ENCODE measurements around the gene EPHB1. TPM values are rescaled to one million over a fixed set of nuclear protein-coding genes. Genes with fewer than 3 reads are reported as not detected.

Gene EPHB1
- total and polyA plus RNA-seq, 2 experiments from 2014 or later = 0.45 to 1.7 TPM

GRCh38 chr3:135172191-135172869 lies 377.3 kb downstream of the EPHB1 start:
- TF ChIP-seq CTCF (IDR thresholded peaks at IDR 0.05; ENCODE audit: low read depth, low read length) = no peak
- H3K27ac ChIP-seq = no peak overlapping the region
- H3K4me3 ChIP-seq = no peak overlapping the region
- peaks cover 19% of the 10 kb centered on the region for H3K4me1 ChIP-seq (ENCODE audit: low read depth)
- DNase-seq (ENCODE audit: low read depth in 1 of 2, low spot score in 1 of 2) = no peak
- no peaks in the 10 kb centered on the region for H3K9me3 ChIP-seq (ENCODE audit: low read depth)
- no peaks in the 10 kb centered on the region for H3K36me3 ChIP-seq
- H3K27me3 ChIP-seq = peaks cover 55% of the 10 kb centered on the region

DNA sequence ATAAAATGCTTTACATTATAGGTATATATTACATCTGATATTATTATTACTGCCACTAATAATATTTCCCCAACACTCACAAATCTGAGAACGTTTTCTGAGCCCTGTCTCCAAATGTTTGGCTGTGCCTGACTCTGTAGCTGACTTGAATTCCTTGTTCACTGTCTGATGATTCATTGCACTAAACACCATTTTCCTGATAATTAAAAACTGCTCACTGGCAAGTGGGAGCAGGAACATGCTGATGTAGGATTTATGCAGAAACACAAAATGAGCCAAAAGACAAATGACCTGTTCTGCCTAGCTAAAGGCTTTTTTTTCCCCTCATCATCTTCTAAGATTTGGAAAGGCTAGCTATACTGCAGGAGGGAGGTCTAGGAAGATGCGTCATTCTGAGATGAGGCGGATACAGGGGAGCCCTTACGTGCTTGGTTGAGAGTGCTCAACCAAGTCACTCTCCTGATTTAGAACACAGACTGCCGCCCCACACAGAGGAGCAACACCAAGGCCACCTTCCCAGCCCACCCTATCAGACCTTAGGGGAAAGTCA lies 380.7 kb downstream of the EPHB1 start:
- Histone ChIP-seq H3K27ac (no peak overlapping the region), H3K36me3 (no peaks in the 10 kb centered on the region), H3K4me3 (no peak overlapping the region), H3K27me3 (peaks cover 56% of the 10 kb centered on the region), H3K4me1 (ENCODE audit: low read depth) (peaks cover 3% of the 10 kb centered on the region), H3K9me3 (ENCODE audit: low read depth) (no peaks in the 10 kb centered on the region)
- DNase-seq (ENCODE audit: low read depth in 1 of 2, low spot score in 1 of 2) = no peak
- TF ChIP-seq CTCF (IDR thresholded peaks at IDR 0.05; ENCODE audit: low read depth, low read length) = no peak

GRCh38 chr3:135176881-135177280 lies 381.8 kb downstream of the EPHB1 start:
- H3K36me3 ChIP-seq = no peaks in the 10 kb centered on the region
- no peak overlapping the region for H3K4me3 ChIP-seq
- no peak for TF ChIP-seq CTCF (IDR thresholded peaks at IDR 0.05; ENCODE audit: low read depth, low read length)
- no peak overlapping the region for H3K27ac ChIP-seq
- H3K27me3 ChIP-seq = peaks cover 48% of the 10 kb centered on the region
- no peak for DNase-seq (ENCODE audit: low read depth in 1 of 2, low spot score in 1 of 2)
- no peaks in the 10 kb centered on the region for H3K9me3 ChIP-seq (ENCODE audit: low read depth)
- no peaks in the 10 kb centered on the region for H3K4me1 ChIP-seq (ENCODE audit: low read depth)

DNA sequence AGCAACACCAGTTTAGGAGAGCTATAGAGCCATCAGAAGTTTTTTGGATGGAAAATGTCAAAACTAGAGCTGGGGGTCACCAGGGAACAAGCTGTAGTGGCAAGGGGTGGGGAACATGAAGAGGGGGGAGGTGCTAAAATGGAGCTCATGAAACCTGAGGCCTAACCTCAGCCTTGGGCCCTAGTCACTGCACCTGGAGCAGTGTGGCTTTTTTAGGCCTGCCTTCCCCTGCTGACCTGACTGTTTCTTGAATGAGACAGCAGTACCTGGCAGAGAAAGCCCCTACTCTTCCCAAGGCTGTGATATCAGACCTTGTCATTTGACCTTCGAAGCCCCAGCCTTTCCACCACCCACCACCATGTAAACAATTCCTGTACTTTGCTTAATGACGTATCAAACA lies 383.5 kb downstream of the EPHB1 start:
- H3K27me3 ChIP-seq = peaks cover 43% of the 10 kb centered on the region
- H3K4me3 ChIP-seq = no peak overlapping the region
- H3K4me1 ChIP-seq (ENCODE audit: low read depth) = no peaks in the 10 kb centered on the region
- no peak for DNase-seq (ENCODE audit: low read depth in 1 of 2, low spot score in 1 of 2)
- no peak for TF ChIP-seq CTCF (IDR thresholded peaks at IDR 0.05; ENCODE audit: low read depth, low read length)
- no peaks in the 10 kb centered on the region for H3K9me3 ChIP-seq (ENCODE audit: low read depth)
- H3K27ac ChIP-seq = no peak overlapping the region
- H3K36me3 ChIP-seq = no peaks in the 10 kb centered on the region

DNA sequence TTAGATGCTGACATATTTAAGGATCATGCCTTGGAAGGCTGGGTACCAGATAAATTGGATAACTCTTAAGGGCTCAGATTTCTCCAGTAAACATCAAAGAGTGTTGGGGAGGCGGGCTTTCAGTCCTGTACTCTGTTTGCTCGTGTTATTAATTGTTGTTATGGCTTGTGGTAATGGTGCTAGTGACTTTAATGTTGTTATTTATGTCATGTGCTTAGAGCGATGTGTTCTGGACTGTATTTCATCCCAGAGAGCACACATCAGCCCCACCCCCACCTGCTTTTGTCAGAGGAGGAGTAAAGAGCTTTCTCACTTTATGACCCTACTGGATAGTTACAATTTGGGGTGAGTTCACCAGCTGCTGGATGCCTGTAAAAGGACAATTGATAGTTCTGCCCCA lies 386.3 kb downstream of the EPHB1 start:
- Histone ChIP-seq H3K27me3 (peaks cover 27% of the 10 kb centered on the region), H3K27ac (no peak overlapping the region), H3K4me3 (no peak overlapping the region), H3K4me1 (ENCODE audit: low read depth) (no peaks in the 10 kb centered on the region), H3K36me3 (no peaks in the 10 kb centered on the region), H3K9me3 (ENCODE audit: low read depth) (no peaks in the 10 kb centered on the region)
- no peak for DNase-seq (ENCODE audit: low read depth in 1 of 2, low spot score in 1 of 2)
- TF ChIP-seq CTCF (IDR thresholded peaks at IDR 0.05; ENCODE audit: low read depth, low read length) = no peak

Data from cardiac muscle cell (in vitro differentiated cells and primary cell).